H1 (cell line): ENCODE data around the gene APOL3. TPM values are rescaled to one million over a fixed set of nuclear protein-coding genes. Genes with fewer than 3 reads are reported as not detected.

ENCODE experiments used
- CTCF ChIA-PET: fragments of 300-600 bp; sonication (Branson Sonifier 250); formaldehyde crosslinking; loops from one replicate; lab custom pipeline; 2021; ENCODE audit not compliant: partially characterized antibody; lab: Charles Lee
- POLR2A ChIA-PET: fragments of 300-600 bp; sonication (Branson Sonifier 250); formaldehyde crosslinking; loops from one replicate; lab custom pipeline; 2021; ENCODE audit warnings: inconsistent platforms; ENCODE audit not compliant: partially characterized antibody; lab: Charles Lee
- DNase-seq, 2 experiments: peaks; one replicate each; pipeline versions ENCODE4 v3.0.0 to v3.0.0-alpha.2; 2010 to 2022; ENCODE audit warnings: low spot score in 2 of 2, low read depth in 1 of 2, mixed read lengths in 1 of 2
- FAIRE-seq: peaks from 2 replicates; lab custom pipeline; 2011; peaks lifted over from hg19 to GRCh38; lab: Jason Lieb, UNC
- H2AFZ ChIP-seq: 2 replicates; pipeline ENCODE4 v1.8.1; 2012; ENCODE audit warnings: low read length, inconsistent platforms
- H2AK5ac ChIP-seq: 2 replicates; pipeline ENCODE4 v1.6.1; 2013; ENCODE audit warnings: low read depth, low read length
- H2BK120ac ChIP-seq: replicated peaks from 2 replicates; pipeline ENCODE3; 2013; ENCODE audit warnings: low read depth, low read length, inconsistent platforms
- H2BK12ac ChIP-seq: 2 replicates; pipeline ENCODE4 v1.6.1; 2013; ENCODE audit warnings: low read depth, low read length
- H2BK15ac ChIP-seq: 2 replicates; pipeline ENCODE4 v1.6.1; 2013; ENCODE audit warnings: low read length
- H2BK20ac ChIP-seq: 2 replicates; pipeline ENCODE4 v1.6.1; 2013; ENCODE audit warnings: low read length
- H2BK5ac ChIP-seq: 2 replicates; pipeline ENCODE4 v1.6.1; 2013; ENCODE audit warnings: low read depth, low read length
- H3K14ac ChIP-seq: 2 replicates; pipeline ENCODE4 v1.6.1; 2013; ENCODE audit warnings: inconsistent platforms; ENCODE audit not compliant: insufficient read length
- H3K18ac ChIP-seq: 2 replicates; pipeline ENCODE4 v1.6.1; 2013; ENCODE audit warnings: low read length; ENCODE audit errors: extremely low read depth
- H3K23ac ChIP-seq: 2 replicates; pipeline ENCODE4 v1.6.1; 2013; ENCODE audit warnings: inconsistent platforms; ENCODE audit not compliant: insufficient read length
- H3K23me2 ChIP-seq: 2 replicates; pipeline ENCODE4 v1.6.1; 2013; ENCODE audit warnings: low read depth, low read length
- H3K27ac ChIP-seq: 2 replicates; pipeline ENCODE4 v1.6.1; 2011; ENCODE audit warnings: low read depth, low read length, inconsistent platforms
- H3K27me3 ChIP-seq, 4 experiments: replicated peaks in 1 of 4; 1 replicate in 1 of 4; 2 replicates in 3 of 4; pipeline versions ENCODE4 v1.6.1 to v1.8.1; 2011 to 2013; ENCODE audit warnings: low read length in 3 of 4, mild to moderate bottlenecking in 3 of 4, inconsistent platforms in 2 of 4, mixed read lengths in 2 of 4, moderate library complexity in 1 of 4; ENCODE audit not compliant: control insufficient read depth in 3 of 4, insufficient read depth in 3 of 4; ENCODE audit errors: extremely low read depth in 1 of 4
- H3K36me3 ChIP-seq, 4 experiments: 2 replicates each; pipeline versions ENCODE4 v1.6.1 to v1.8.1; 2011 to 2013; ENCODE audit warnings: mild to moderate bottlenecking in 4 of 4, low read length in 3 of 4, moderate library complexity in 2 of 4, control low read depth in 1 of 4, inconsistent platforms in 1 of 4; ENCODE audit not compliant: insufficient read depth in 4 of 4, control insufficient read depth in 2 of 4
- H3K4ac ChIP-seq: replicated peaks from 2 replicates; pipeline ENCODE3; 2013; ENCODE audit warnings: low read length, low read depth, mixed read lengths, inconsistent platforms; ENCODE audit not compliant: insufficient read length
- H3K4me1 ChIP-seq, 4 experiments: replicated peaks in 1 of 4; 1 replicate in 1 of 4; 2 replicates in 3 of 4; pipeline versions ENCODE4 v1.6.1 to v1.8.1; 2011 to 2013; ENCODE audit warnings: low read length in 3 of 4, inconsistent platforms in 2 of 4, mixed read lengths in 1 of 4; ENCODE audit not compliant: insufficient read depth in 4 of 4, control insufficient read depth in 3 of 4
- H3K4me2 ChIP-seq, 2 experiments: 2 replicates each; pipeline versions ENCODE4 v1.6.1 to v1.8.1; 2011 to 2013; ENCODE audit warnings: low read depth in 2 of 2, low read length in 2 of 2, control low read depth in 1 of 2, inconsistent platforms in 1 of 2, mild to moderate bottlenecking in 1 of 2; ENCODE audit not compliant: insufficient read depth in 1 of 2
- H3K4me3 ChIP-seq, 4 experiments: fragments of 200-600, 300-600 bp in 1 of 4; sonication (generic), shearing (Covaris generic), sonication (Bioruptor Twin) in 1 of 4; 2 replicates each; pipeline versions ENCODE4 v1.5.1 to v1.8.1; 2011 to 2016; ENCODE audit warnings: low read length in 4 of 4, low read depth in 3 of 4, control low read depth in 2 of 4, inconsistent platforms in 2 of 4, mild to moderate bottlenecking in 2 of 4, mixed read lengths in 1 of 4, moderate library complexity in 1 of 4; ENCODE audit not compliant: insufficient read depth in 2 of 4; ENCODE audit errors: extremely low read depth in 1 of 4
- H3K56ac ChIP-seq: replicated peaks from 2 replicates; pipeline ENCODE3; 2013; ENCODE audit warnings: low read depth, mild to moderate bottlenecking, mixed read lengths, low read length, inconsistent platforms; ENCODE audit not compliant: insufficient read length
- H3K79me1 ChIP-seq: 2 replicates; pipeline ENCODE4 v1.6.1; 2013; ENCODE audit warnings: low read depth, low read length, control low read depth
- H3K79me2 ChIP-seq, 2 experiments: 2 replicates each; pipeline versions ENCODE4 v1.6.1 to v1.8.1; 2012 to 2013; ENCODE audit warnings: low read length in 2 of 2, mild to moderate bottlenecking in 2 of 2, inconsistent platforms in 1 of 2; ENCODE audit not compliant: insufficient read depth in 2 of 2, control insufficient read depth in 1 of 2
- H3K9ac ChIP-seq, 4 experiments: replicated peaks in 1 of 4; 1 replicate in 1 of 4; 2 replicates in 3 of 4; pipeline versions ENCODE4 v1.6.1 to v1.8.1; 2011 to 2013; ENCODE audit warnings: low read depth in 3 of 4, low read length in 3 of 4, control low read depth in 2 of 4, mild to moderate bottlenecking in 2 of 4, moderate library complexity in 2 of 4, inconsistent platforms in 1 of 4; ENCODE audit errors: extremely low read depth in 1 of 4
- H3K9me3 ChIP-seq, 2 experiments: 2 replicates each; pipeline versions ENCODE4 v1.6.1 to v1.8.1; 2012 to 2013; ENCODE audit warnings: mild to moderate bottlenecking in 2 of 2, moderate library complexity in 2 of 2, control low read depth in 1 of 2, inconsistent platforms in 1 of 2, low read depth in 1 of 2, low read length in 1 of 2, mixed read lengths in 1 of 2; ENCODE audit not compliant: insufficient read depth in 2 of 2
- H4K20me1 ChIP-seq, 2 experiments: replicated peaks in 1 of 2; 2 replicates each; pipeline versions ENCODE3 to v1.8.1; 2011 to 2013; ENCODE audit warnings: inconsistent platforms in 2 of 2, low read length in 2 of 2, mild to moderate bottlenecking in 1 of 2; ENCODE audit not compliant: insufficient read depth in 2 of 2, control insufficient read depth in 1 of 2
- H4K5ac ChIP-seq: 2 replicates; pipeline ENCODE4 v1.6.1; 2013; ENCODE audit warnings: low read length, low read depth, mixed read lengths, inconsistent platforms; ENCODE audit not compliant: insufficient read length
- H4K8ac ChIP-seq: 2 replicates; pipeline ENCODE4 v1.8.0; 2013; ENCODE audit warnings: mild to moderate bottlenecking, moderate library complexity, low read length, inconsistent platforms; ENCODE audit not compliant: insufficient read depth; ENCODE audit errors: extremely low read depth
- H4K91ac ChIP-seq: replicated peaks from 2 replicates; pipeline ENCODE3; 2013; ENCODE audit warnings: low read length, mixed read lengths, inconsistent platforms; ENCODE audit not compliant: insufficient read length
- CTBP2 ChIP-seq: IDR thresholded peaks from 2 replicates; pipeline ENCODE4 v1.7.0; 2011; ENCODE audit warnings: borderline replicate concordance, mild to moderate bottlenecking, moderate library complexity, mixed read lengths, low read length; ENCODE audit not compliant: insufficient read depth, insufficient read length
- NRF1 ChIP-seq: IDR thresholded peaks from 2 replicates; pipeline ENCODE4 v1.6.1; 2011; ENCODE audit warnings: mild to moderate bottlenecking, low read depth, low read length, improper control_type of control experiment
- POU5F1 ChIP-seq: IDR thresholded peaks from 2 replicates; pipeline ENCODE4 v1.6.1; 2011; ENCODE audit warnings: low read depth, mild to moderate bottlenecking, low read length, moderate library complexity
- TCF12 ChIP-seq: IDR thresholded peaks from 2 replicates; pipeline ENCODE4 v1.6.1; 2011; ENCODE audit warnings: low read depth, mild to moderate bottlenecking, low read length
- WGBS, 2 experiments: shearing (Covaris generic) in 1 of 2; methylation state at CpG; one replicate each; pipeline versions ENCODE4 v1.1.6 to v1.1.7; 2013 to 2015; ENCODE audit warnings: low lambda C conversion rate in 2 of 2, mixed read lengths in 2 of 2, inconsistent platforms in 1 of 2, low coverage in 1 of 2, missing lambda C conversion rate in 1 of 2; ENCODE audit not compliant: insufficient replicate concordance in 2 of 2, insufficient coverage in 1 of 2, insufficient read length in 1 of 2; ENCODE audit errors: extremely low coverage in 1 of 2, missing lambda C conversion rate in 1 of 2; 5-methylcytosine and 5-hydroxymethylcytosine counted together
- polyA plus RNA-seq, 7 experiments: library from polyadenylated mRNA; depleted of rRNA in 3 of 7; stranded (reverse) in 5 of 7; unstranded in 2 of 7; fragments of >200 nt in 5 of 7; fragments of 200-250 nt in 2 of 7; gene quantifications; 1 replicate in 5 of 7; 2 replicates in 1 of 7; 4 replicates in 1 of 7; pipeline versions ENCODE4 v1.2.1 to v1.2.3, GENCODE V29; 2011 to 2013; ENCODE audit warnings: missing spikeins in 2 of 7, mixed read lengths in 2 of 7
- total RNA-seq: library from RNA; stranded (reverse); fragmentation: NEBNext Ultra II Directional; extraction: Animal tissue kit (Norgen Biotek cat#: 25700); gene quantifications from 2 replicates; pipeline ENCODE4 v1.2.1, GENCODE V29; 2021

Gene APOL3
- total and polyA plus RNA-seq, 2 of the 8 experiments (the other 6 are each of a cell fraction or from before 2014, with no cell fraction given) = 0.12 TPM; not detected in 1

GRCh38 chr22:36208914-36209313 is 48.4 kb upstream of the APOL3 start:
- WGBS, 2 experiments = 83% methylated on average over 1 of the region's 1 CpG; no CpG with 5 or more reads in 1 of the 2 experiments
- H4K5ac ChIP-seq = no peak overlapping the region
- H4K20me1 ChIP-seq = no peaks in the 10 kb centered on the region
- no peaks in the 10 kb centered on the region for H3K79me1 ChIP-seq
- no peak overlapping the region for H3K27ac ChIP-seq
- ChIA-PET CTCF (interaction anchor here (1.5 to 1.6 kb wide), 3 partner anchors 10 to 16 kb away, joined by 3 to 7 read pairs (median 4); no protein-coding TSS in a partner anchor), POLR2A (interaction anchor here (1.0 kb wide), 1 partner anchor 31 kb away, joined by 3 read pairs; the partner anchor contains the start of gene APOL2)
- H3K4me1 ChIP-seq = no peaks in the 10 kb centered on the region
- no peaks in the 10 kb centered on the region for H3K79me2 ChIP-seq
- no peak overlapping the region for H2BK15ac ChIP-seq
- H3K14ac ChIP-seq = no peak overlapping the region
- H2BK12ac ChIP-seq = no peak overlapping the region
- H3K18ac ChIP-seq = no peak overlapping the region
- no peak for TF ChIP-seq TCF12
- no peak for TF ChIP-seq POU5F1
- TF ChIP-seq CTBP2 = no peak
- TF ChIP-seq NRF1 = no peak
- no peak overlapping the region for H4K91ac ChIP-seq
- no peak overlapping the region for H3K9ac ChIP-seq
- H3K4ac ChIP-seq = no peak overlapping the region
- no peak overlapping the region for H2BK120ac ChIP-seq
- no peaks in the 10 kb centered on the region for H3K23me2 ChIP-seq
- no peaks in the 10 kb centered on the region for H3K27me3 ChIP-seq
- H2AFZ ChIP-seq = no peak overlapping the region
- H3K56ac ChIP-seq = no peak overlapping the region
- no peak overlapping the region for H2BK20ac ChIP-seq
- FAIRE-seq (no peak), DNase-seq (no peak)
- no peak overlapping the region for H3K23ac ChIP-seq
- H3K4me3 ChIP-seq = no peak overlapping the region
- H3K9me3 ChIP-seq = peaks cover 0 to 4% of the 10 kb centered on the region in 2 experiments; a peak in 1 of 4 replicates
- no peak overlapping the region for H2BK5ac ChIP-seq
- no peak overlapping the region for H2AK5ac ChIP-seq
- H4K8ac ChIP-seq = no peak overlapping the region
- H3K36me3 ChIP-seq = no peaks in the 10 kb centered on the region
- no peak overlapping the region for H3K4me2 ChIP-seq
